ENCODE results near the gene DDIT4. TPM values are rescaled to one million over a fixed set of nuclear protein-coding genes. Genes with fewer than 3 reads are reported as not detected.

The DDIT4 gene
- total RNA-seq, 1 donor from 2014 or later = 153 TPM

DNA sequence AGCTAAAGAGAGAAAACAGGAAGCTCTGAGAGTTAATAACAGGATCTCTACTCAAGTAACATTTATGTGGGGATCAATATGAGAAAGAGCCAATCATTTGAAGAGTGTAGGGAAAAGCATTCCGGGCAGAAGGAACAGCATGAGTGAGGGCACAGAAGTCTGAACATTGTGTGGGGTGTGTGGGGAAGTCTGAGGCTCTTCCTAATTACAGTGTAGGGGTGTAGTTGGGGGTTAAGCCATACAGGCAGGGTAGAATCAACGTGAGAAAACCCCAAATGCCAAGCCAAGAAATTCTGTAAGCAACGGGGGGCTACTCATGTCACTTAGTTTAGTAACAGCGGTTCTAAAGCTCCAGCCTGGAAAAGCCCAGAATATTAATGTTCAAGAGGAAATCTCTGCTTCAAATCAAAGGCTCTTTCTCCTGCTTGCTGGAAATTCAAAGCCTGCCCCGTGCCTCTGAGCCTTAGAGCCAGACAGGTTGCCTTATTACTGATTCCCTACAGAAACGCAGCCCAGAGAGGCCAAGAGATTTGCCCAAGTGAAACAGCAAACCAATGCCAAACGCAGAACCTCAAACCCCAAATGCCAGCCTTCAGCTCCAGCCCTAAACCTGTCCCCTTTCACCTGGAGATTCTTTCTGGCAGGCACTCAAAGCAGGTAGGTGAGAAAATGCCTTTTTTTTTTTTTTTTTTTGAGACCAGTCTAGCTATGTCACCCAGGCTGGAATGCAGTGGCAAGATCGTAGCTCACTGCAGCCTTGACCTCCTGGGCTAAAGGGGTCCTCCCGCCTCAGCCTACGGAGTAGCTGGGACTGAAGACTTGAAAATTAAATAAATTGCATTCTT, 44.9 kb downstream of the DDIT4 start:
- no peak for DNase-seq

DNA sequence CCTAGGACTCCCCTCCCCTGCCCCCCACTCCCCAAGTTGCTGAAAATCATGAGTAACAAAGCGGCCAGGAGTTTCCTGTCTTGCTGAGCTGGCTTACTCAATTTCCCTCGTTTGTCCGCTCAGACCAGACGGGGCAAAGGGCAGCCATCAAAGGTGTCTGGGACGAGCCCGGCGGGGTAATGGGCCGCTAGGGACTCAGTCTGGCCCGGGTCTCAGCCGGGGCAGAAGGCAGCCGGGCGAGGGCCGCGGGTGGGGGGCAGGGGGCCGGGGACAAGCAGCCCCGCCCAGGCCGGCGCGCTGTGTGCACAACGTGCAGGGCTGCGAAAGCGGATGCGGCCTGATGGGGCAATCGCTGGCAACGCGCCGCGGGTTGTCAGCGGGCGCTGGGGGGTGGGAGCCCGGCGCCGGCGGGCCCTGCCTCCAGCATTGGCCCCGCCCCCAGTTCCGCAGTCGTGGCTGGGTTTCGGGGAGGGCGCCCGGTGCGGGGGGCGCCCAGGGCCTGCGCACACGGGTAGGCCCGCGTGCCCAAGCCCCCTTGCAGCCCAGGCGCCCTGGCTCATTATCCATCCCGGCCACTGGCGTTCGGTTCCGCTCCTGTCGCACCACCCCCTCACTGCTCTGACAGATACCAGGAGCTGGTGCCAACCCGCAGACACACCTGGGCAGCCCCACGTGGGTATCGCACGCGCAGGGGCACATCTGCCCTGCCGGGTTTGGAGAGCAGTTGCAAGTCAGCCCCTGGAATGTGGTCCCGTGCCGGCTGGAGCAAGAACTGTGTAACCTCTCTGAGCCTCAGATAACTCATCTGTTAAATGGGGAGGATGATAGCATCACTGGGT, 45.9 kb downstream of the DDIT4 start:
- DNase-seq = peak; percentile 92

DNA sequence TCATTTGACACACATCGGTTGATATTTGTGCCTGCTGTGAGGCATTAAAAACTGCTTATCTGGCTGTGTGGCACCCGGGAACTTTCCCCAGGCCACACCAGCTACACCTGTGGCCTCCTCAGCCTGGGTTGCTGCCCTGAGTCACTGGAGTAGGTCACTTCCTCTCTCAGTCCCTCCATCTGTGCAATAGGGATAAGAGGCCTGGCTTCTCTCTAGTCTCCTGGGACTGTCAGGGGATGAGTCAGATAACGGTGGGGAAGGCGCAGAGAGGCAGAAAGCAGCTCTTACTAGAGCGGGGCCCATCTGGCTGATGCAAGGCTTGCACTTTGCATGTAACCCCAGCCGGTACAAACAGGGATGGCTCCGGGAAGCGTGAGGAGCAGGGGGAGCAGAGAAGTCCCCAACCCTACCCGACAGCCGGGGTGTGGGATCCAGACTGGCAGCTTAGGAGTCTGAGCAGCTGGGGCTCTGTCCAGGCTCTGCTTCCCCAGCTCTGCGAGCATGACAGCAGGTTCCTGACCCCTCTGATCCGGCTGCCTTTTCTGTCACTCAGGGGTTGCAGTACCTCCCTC, 47.0 kb downstream of the DDIT4 start:
- DNase-seq = peak; percentile 87

DNA sequence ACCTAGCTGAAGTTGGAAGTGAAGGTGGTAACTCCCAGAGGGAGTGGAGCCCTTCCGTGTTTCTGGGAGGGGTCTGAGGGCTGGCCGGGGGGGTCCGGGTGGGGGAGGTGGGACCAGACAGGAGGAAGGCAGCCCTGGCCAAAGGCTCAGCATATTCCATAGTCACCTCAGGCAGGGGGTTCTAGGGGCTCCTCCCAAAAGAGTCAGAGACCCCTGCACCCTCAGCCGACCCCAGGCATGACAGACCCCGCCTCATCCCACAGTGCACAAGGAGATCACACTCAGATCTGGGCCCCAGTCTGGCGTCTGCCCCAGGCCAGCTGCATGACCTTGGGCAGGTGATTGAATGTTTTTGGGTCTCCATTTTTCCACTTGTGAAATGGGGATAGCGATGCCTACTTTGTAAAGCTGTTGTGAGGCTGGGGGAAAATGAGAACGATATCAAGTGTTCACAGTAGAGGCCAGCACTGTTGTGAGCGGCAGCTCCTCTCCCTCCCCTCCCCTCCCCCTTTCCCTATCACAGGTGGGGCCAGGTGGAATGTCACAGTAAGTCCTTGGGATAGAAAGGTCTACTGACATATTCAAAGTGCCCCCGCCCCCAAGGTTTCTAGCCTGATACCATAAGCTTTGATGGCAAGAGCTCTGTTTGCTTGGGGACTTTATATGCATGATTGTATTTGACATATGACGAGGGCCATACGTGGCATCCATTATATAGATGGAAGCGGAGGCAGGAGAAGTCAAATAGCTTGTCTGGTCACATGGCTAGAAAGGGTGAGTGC, 47.7 kb downstream of the DDIT4 start:
- no peak for DNase-seq

DNA sequence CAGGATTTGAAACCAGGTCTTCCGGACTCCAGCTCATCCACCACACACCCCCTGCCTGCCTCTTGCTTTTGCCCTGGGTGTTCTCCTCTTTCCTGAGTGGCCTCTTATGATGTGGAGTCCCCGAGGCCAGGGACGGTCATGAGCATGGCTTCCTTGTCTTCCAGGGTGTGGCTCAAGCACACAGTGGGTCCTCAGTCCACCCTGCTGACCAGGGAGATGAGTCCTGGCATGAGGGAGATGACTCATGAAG, 48.2 kb downstream of the DDIT4 start:
- no peak for DNase-seq

DNA sequence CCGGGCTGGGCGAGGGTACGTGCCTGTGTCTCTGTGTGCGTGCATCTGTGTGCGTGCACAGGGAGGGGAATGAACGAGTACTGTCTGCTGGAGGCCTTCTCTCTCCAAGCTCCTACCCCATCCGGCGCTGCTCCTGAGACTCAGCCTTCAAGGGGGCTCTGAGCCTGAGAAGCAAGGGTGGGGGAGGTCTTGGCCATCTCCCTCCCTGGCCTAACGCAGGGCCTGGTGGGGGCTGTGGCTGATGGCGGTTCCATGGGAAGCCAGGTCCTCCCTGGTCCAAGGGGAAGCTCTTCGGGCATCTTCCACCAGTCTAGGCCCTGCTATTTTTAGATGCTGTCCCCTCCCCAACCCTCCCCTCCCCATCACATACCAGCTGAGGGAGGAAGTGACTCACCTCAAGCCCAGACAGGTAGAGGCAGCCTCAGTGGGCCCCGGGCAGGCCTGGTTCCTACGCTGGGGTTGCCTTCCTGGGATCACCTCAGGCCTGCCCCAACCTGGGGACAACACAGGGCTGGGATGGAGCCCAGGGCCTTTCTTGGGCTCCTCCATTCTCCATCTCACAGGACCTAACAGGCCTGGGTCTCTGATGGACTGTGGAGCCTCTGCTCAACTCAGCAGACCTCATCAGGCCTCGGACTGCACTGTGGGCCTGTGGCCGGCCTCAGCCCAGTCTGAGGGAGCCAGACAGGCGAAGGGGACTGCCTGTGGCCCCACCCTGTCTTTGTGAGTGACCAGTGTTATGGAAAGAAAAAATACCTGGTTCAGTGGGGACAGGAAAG, 48.7 kb downstream of the DDIT4 start:
- no peak for DNase-seq

DNA sequence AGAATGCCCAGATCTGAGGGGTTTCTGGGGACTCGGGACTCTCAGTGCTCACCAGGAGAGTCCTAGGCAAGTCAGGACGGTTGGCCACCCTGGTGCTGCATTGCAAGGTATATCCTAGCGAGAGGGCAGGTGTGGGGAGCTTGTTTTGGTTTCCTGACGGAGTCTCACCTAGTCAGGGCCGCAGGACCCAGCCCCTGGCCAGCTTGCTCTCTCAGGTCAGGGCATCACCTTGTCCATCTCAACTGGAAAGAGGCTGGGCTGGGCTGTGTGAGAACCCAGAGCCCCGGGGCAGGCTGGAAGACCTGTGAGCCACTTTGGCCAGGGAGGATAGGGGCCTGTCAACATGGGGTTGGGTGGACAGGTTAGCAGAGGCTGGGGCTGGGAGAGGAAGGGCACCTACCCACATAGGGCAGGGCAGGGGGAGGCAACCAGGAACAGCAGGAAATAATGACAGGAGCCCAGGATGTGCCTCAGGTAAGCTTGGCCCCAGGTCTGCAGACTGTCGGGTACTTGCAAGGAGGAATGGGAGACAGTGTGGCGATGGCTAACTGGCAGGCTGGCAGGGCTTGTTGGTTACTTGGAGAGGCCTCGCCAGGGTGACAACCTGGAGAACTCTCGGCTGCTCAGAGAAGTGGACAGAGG, 49.5 kb downstream of the DDIT4 start:
- no peak for DNase-seq

DNA sequence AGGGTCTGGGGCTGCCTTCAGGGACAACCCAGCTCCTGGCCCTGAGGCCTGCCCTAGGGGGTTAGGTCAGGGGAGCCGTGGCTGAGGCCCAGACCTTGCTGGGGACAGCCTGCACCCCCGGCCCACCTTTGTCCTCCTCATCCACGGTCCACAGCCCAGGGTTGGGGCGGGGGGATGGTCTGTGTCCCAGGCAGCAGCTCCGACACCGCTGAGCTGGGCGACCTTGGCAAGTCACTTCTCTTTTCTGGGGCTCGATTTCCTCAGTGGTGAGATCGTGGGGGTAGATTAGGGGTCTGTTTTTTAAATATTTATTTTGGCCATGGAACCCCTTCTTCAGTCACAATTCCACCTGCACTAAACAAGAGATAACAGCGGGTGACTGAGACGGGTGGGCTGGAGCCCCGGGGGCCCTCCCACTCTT, 50.1 kb downstream of the DDIT4 start:
- no peak for DNase-seq

Other genes starting within 250 kb of the DDIT4 start
- gene SPOCK2, start 185.4 kb upstream of the DDIT4 start, total RNA-seq = 8.3 TPM
- gene ANAPC16, start 57.9 kb upstream of the DDIT4 start, total RNA-seq = 88.7 TPM
- 29.0 TPM for gene ASCC1, start 57.6 kb upstream of the DDIT4 start, total RNA-seq
- 18.2 TPM for gene DNAJB12, start 81.0 kb downstream of the DDIT4 start, total RNA-seq